ENCODE measurements around the gene ATP6V1G1.
"Not testable (repeated sequence)": the region's sequence is repeated elsewhere in the genome, so short reads cannot be mapped to it uniquely, and the experiment has no call there.

Gene ATP6V1G1

GRCh38 chr9:114591849-114592248 is 4.3 kb downstream of the ATP6V1G1 start:
- DNase-seq (ENCODE audit: low read depth), result no peak
- TF ChIP-seq CTCF (conservative IDR thresholded peaks at IDR 0.05; ENCODE audit: low read depth, low read length), result no peak
- no peak overlapping the region for H3K4me3 ChIP-seq (ENCODE audit: low read length)

- TF ChIP-seq CTCF (conservative IDR thresholded peaks at IDR 0.05; ENCODE audit: low read depth, low read length), result peak; percentile 53
- H3K4me3 ChIP-seq (ENCODE audit: low read length), result no peak overlapping the region
- DNase-seq (ENCODE audit: low read depth), result no peak
Measured at GRCh38 chr9:114592356-114592755, 4.8 kb downstream of the ATP6V1G1 start.

- H3K4me3 ChIP-seq (ENCODE audit: low read length), result no peak overlapping the region
- no peak for TF ChIP-seq CTCF (conservative IDR thresholded peaks at IDR 0.05; ENCODE audit: low read depth, low read length)
- DNase-seq (ENCODE audit: low read depth), result no peak
Measured at GRCh38 chr9:114594136-114594535, 6.6 kb downstream of the ATP6V1G1 start.

- DNase-seq (ENCODE audit: low read depth); H3K4me3 ChIP-seq (ENCODE audit: low read length): not testable (repeated sequence)
Measured at GRCh38 chr9:114600502-114601248, 13.1 kb downstream of the ATP6V1G1 start.

- not testable (repeated sequence) for DNase-seq (ENCODE audit: low read depth); H3K4me3 ChIP-seq (ENCODE audit: low read length)
Measured at GRCh38 chr9:114601787-114602186, 14.2 kb downstream of the ATP6V1G1 start.

- no peak overlapping the region for H3K4me3 ChIP-seq (ENCODE audit: low read length)
- TF ChIP-seq CTCF (conservative IDR thresholded peaks at IDR 0.05; ENCODE audit: low read depth, low read length), result no peak
- DNase-seq (ENCODE audit: low read depth), result no peak
Measured at GRCh38 chr9:114602620-114603019, 15.1 kb downstream of the ATP6V1G1 start.

- TF ChIP-seq CTCF (conservative IDR thresholded peaks at IDR 0.05; ENCODE audit: low read depth, low read length), result no peak
- no peak overlapping the region for H3K4me3 ChIP-seq (ENCODE audit: low read length)
- DNase-seq (ENCODE audit: low read depth), result no peak
Measured at GRCh38 chr9:114603248-114603647, 15.7 kb downstream of the ATP6V1G1 start.

GRCh38 chr9:114604989-114605388 is 17.4 kb downstream of the ATP6V1G1 start:
- no peak for TF ChIP-seq CTCF (conservative IDR thresholded peaks at IDR 0.05; ENCODE audit: low read depth, low read length)
- no peak for DNase-seq (ENCODE audit: low read depth)
- H3K4me3 ChIP-seq (ENCODE audit: low read length), result no peak overlapping the region
